Measurements from ENCODE around the gene POMT2.

- TF ChIP-seq CTCF (IDR thresholded peaks at IDR 0.05), result no peak
- TF ChIP-seq POLR2A (IDR thresholded peaks at IDR 0.05), result no peak
Measured at GRCh38 chr14:77243853-77244252, 76.8 kb downstream of the POMT2 start.

All from heart left ventricle (tissue), 13 donors.